Calu3 (cell line): ENCODE measurements around the gene IFT74. TPM values are rescaled to one million over a fixed set of nuclear protein-coding genes. Genes with fewer than 3 reads are reported as not detected.
"Not testable (repeated sequence)": the region's sequence is repeated elsewhere in the genome, so short reads cannot be mapped to it uniquely, and the experiment has no call there.

ENCODE experiments used
- BruUV-seq: library from RNA; stranded (reverse); fragments of 400-500 nt; replicated peaks from 2 replicates; lab custom pipeline; 2021; lab: Mats Ljungman, UMichigan
- CTCF ChIA-PET: fragments of 300-600 bp; sonication (Branson Sonifier 250); formaldehyde crosslinking; loops from one replicate; lab custom pipeline; 2022; ENCODE audit warnings: antibody characterized with exemption; lab: Charles Lee
- DNase-seq: peaks from one replicate; pipeline ENCODE4 v3.0.0; 2022
- H3K27ac Mint-ChIP-seq: one replicate; pipeline ENCODE4 v1.8.0; 2022; ENCODE audit warnings: mixed read lengths; ENCODE audit not compliant: unreplicated experiment
- H3K27me3 Mint-ChIP-seq: one replicate; pipeline ENCODE4 v1.8.0; 2022; ENCODE audit warnings: mixed read lengths; ENCODE audit not compliant: unreplicated experiment
- H3K36me3 Mint-ChIP-seq: one replicate; pipeline ENCODE4 v1.8.0; 2022; ENCODE audit warnings: mild to moderate bottlenecking, moderate library complexity, mixed read lengths; ENCODE audit not compliant: insufficient read depth, unreplicated experiment
- H3K4me1 Mint-ChIP-seq: one replicate; pipeline ENCODE4 v1.8.0; 2022; ENCODE audit warnings: mild to moderate bottlenecking, low read depth, mixed read lengths; ENCODE audit not compliant: unreplicated experiment
- H3K4me3 Mint-ChIP-seq: one replicate; pipeline ENCODE4 v1.8.0; 2022; ENCODE audit warnings: mild to moderate bottlenecking, low read depth, moderate library complexity, mixed read lengths; ENCODE audit not compliant: unreplicated experiment
- H3K9me3 Mint-ChIP-seq: one replicate; pipeline ENCODE4 v1.8.0; 2022; ENCODE audit warnings: low read depth, mixed read lengths; ENCODE audit not compliant: unreplicated experiment
- CTCF ChIP-seq: fragments of 200-600 bp; IDR thresholded peaks from one replicate; pipeline ENCODE4 v1.8.0; 2022; ENCODE audit warnings: antibody characterized with exemption; ENCODE audit not compliant: unreplicated experiment
- intact Hi-C: fragments of 100-400 bp; cut with micrococcal nuclease; formaldehyde crosslinking; loops from one replicate; pipeline ENCODE4 v1.10.0; 2022; ENCODE audit not compliant: unreplicated experiment
- total RNA-seq: library from RNA; stranded (reverse); gene quantifications from 2 replicates; pipeline ENCODE4 v1.2.3, GENCODE V29; 2022

IFT74 gene
- total RNA-seq, 1 experiment from 2014 or later = 7.3 TPM

- no peaks in the 10 kb centered on the region for H3K9me3 Mint-ChIP-seq
- H3K4me1 Mint-ChIP-seq = no peaks in the 10 kb centered on the region
- H3K4me3 Mint-ChIP-seq = no peak overlapping the region
- intact Hi-C loops = no loop called here
- no peak for TF ChIP-seq CTCF
- no peaks in the 10 kb centered on the region for H3K36me3 Mint-ChIP-seq
- no peak for DNase-seq
- BruUV-seq = no TSS peak
- CTCF ChIA-PET = interaction anchor here (0.7 kb wide), 1 partner anchor 1137 kb away, joined by 7 read pairs; no protein-coding TSS in a partner anchor
- no peak overlapping the region for H3K27ac Mint-ChIP-seq
- H3K27me3 Mint-ChIP-seq = no peaks in the 10 kb centered on the region
Observed at GRCh38 chr9:27090711-27091110, 134.5 kb downstream of the IFT74 start.

GRCh38 chr9:27092496-27092895 lies 136.3 kb downstream of the IFT74 start:
- H3K27ac Mint-ChIP-seq, intact Hi-C loops, H3K4me3 Mint-ChIP-seq, DNase-seq, H3K9me3 Mint-ChIP-seq, H3K36me3 Mint-ChIP-seq, H3K27me3 Mint-ChIP-seq, BruUV-seq, CTCF ChIA-PET, H3K4me1 Mint-ChIP-seq: not testable (repeated sequence)

DNA sequence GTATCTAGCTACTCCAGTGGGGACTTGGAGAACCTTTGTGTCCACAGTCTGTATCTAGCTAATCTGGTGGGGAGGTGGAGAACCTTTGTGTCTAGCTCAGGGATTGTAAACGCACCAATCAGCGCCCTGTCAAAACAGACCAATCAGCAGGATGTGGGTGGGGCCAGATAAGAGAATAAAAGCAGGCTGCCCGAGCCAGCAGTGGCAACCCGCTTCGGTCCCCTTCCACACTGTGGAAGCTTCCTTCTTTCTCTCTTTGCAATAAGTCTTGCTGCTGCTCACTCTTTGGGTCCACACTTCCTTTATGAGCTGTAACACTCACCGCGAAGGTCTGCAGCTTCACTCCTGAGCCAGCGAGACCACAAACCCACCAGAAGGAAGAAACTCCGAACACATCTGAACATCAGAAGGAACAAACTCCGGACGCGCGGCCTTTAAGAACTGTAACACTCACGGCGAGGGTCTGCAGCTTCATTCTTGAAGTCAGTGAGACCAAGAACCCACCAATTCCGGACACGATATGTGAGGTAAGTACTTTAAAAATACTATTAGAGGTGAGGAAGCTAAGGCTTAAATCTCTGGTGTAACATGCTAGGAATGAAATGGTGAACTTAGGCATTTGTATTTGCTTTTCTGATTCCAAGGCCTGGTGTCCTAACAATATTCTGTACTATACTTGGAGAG lies 137.3 kb downstream of the IFT74 start:
- not testable (repeated sequence) for BruUV-seq

GRCh38 chr9:27094640-27095298 lies 138.6 kb downstream of the IFT74 start:
- no peak overlapping the region for H3K27ac Mint-ChIP-seq
- no peak for TF ChIP-seq CTCF
- H3K4me3 Mint-ChIP-seq = no peak overlapping the region
- H3K36me3 Mint-ChIP-seq = no peaks in the 10 kb centered on the region
- BruUV-seq = no TSS peak
- intact Hi-C loops = no loop called here
- no peaks in the 10 kb centered on the region for H3K9me3 Mint-ChIP-seq
- CTCF ChIA-PET = no interaction called here
- no peaks in the 10 kb centered on the region for H3K4me1 Mint-ChIP-seq
- H3K27me3 Mint-ChIP-seq = no peaks in the 10 kb centered on the region
- no peak for DNase-seq

More for the DNA sequence above, 137.3 kb downstream of the IFT74 start:
- intact Hi-C loops, H3K4me3 Mint-ChIP-seq, H3K27me3 Mint-ChIP-seq, H3K36me3 Mint-ChIP-seq, CTCF ChIA-PET, H3K27ac Mint-ChIP-seq, DNase-seq, H3K4me1 Mint-ChIP-seq, H3K9me3 Mint-ChIP-seq: not testable (repeated sequence)

- no peak overlapping the region for H3K27ac Mint-ChIP-seq
- BruUV-seq = no TSS peak
- H3K4me3 Mint-ChIP-seq = no peak overlapping the region
- DNase-seq = no peak
- no peaks in the 10 kb centered on the region for H3K27me3 Mint-ChIP-seq
- CTCF ChIA-PET = no interaction called here
- H3K4me1 Mint-ChIP-seq = peaks cover 8% of the 10 kb centered on the region
- TF ChIP-seq CTCF = no peak
- H3K36me3 Mint-ChIP-seq = no peaks in the 10 kb centered on the region
- no peaks in the 10 kb centered on the region for H3K9me3 Mint-ChIP-seq
- intact Hi-C loops = loop anchor here (10.0 kb wide), 1 partner anchor 52 kb away; no protein-coding TSS in a partner anchor
Observed at GRCh38 chr9:27107241-27107640, 151.0 kb downstream of the IFT74 start.
